Activated B cell treated with CpG ODN at 0.5 μM for 24 hours (primary cell): ENCODE measurements around the gene BTBD16. TPM values are rescaled to one million over a fixed set of nuclear protein-coding genes. Genes with fewer than 3 reads are reported as not detected.

Source experiments
- ATAC-seq: fragments of 200-7000 bp; cut with Tn5 transposase; one replicate; pipeline ENCODE4 v1.10.0; 2021; ENCODE audit warnings: low read depth, mild to moderate bottlenecking, moderate library complexity
- CTCF ChIA-PET: fragments of 350-600 bp; sonication (Branson Sonifier 250); formaldehyde crosslinking; loops from one replicate; lab custom pipeline; 2021; ENCODE audit warnings: antibody characterized with exemption; lab: Charles Lee
- POLR2A ChIA-PET: fragments of 350-600 bp; sonication (Branson Sonifier 250); formaldehyde crosslinking; loops from one replicate; lab custom pipeline; 2021; ENCODE audit warnings: antibody characterized with exemption; lab: Charles Lee
- DNase-seq: peaks from one replicate; pipeline ENCODE4 v3.0.0; 2022
- H3K27ac Mint-ChIP-seq: one replicate; pipeline ENCODE4 v1.8.0; 2020; ENCODE audit warnings: mixed read lengths
- H3K27me3 Mint-ChIP-seq: one replicate; pipeline ENCODE4 v1.8.0; 2021; ENCODE audit warnings: mixed read lengths
- H3K36me3 Mint-ChIP-seq: one replicate; pipeline ENCODE4 v1.8.0; 2021; ENCODE audit warnings: low read depth, mixed read lengths
- H3K4me1 Mint-ChIP-seq: one replicate; pipeline ENCODE4 v1.8.0; 2021; ENCODE audit warnings: mixed read lengths
- H3K4me3 Mint-ChIP-seq: one replicate; pipeline ENCODE4 v1.8.0; 2020; ENCODE audit warnings: mild to moderate bottlenecking, mixed read lengths
- H3K9me3 Mint-ChIP-seq: one replicate; pipeline ENCODE4 v1.8.0; 2020; ENCODE audit warnings: mixed read lengths
- intact Hi-C: fragments of 100-400 bp; cut with micrococcal nuclease; formaldehyde crosslinking; loops from one replicate; pipeline ENCODE4 v1.15.1; 2024
- total RNA-seq: library from RNA; stranded (reverse); gene quantifications from 2 replicates; pipeline ENCODE4 v1.2.3, GENCODE V29; 2022
- TF ChIP-seq, protein P1 (sequence below): fragments of 200-600 bp; IDR thresholded peaks from one replicate; pipeline ENCODE4 v1.8.0; 2022; ENCODE audit warnings: antibody characterized with exemption, mild to moderate bottlenecking

Gene BTBD16
- total RNA-seq, 1 donor from 2014 or later = not detected

DNA sequence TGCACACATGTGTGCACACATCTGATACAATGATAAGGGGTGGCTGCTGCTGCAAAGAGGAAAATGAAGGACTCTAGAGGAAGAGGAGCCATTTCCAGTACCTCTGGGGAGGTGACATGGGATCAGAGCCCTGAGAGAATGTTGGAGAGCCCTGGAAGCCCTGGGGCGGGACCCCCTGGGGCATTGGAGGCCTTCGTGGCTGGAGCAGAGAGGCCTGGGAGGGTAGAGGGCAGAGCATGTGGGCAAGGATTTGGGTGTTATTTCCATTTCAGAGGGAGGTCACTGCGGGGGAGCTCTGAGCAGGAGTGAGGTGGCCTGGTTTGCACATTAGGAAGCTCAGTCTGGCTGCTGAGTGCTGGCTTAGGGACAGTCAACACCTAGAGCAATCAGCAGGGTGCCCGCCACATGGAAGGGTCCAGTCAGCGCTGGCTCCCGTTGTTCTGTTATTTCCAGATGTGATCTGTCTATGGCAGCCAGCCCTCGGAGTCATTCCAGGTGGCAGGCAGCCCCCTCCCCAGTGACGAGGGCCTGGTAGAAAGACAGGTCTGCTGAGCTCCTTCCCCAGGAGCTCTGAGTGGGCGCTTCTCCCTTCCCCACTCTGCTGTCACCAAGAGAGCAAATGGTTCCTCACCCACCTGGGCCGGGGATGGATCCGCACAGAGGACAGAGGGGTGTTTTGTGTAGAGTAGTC is 24.1 kb upstream of the BTBD16 start:
- no peak for ATAC-seq
- no peak for DNase-seq
- Mint-ChIP-seq H3K36me3 (no peaks in the 10 kb centered on the region), H3K9me3 (no peaks in the 10 kb centered on the region), H3K4me1 (no peaks in the 10 kb centered on the region), H3K27me3 (no peaks in the 10 kb centered on the region), H3K27ac (no peak overlapping the region), H3K4me3 (no peak overlapping the region)
- TF ChIP-seq, protein P1, sequence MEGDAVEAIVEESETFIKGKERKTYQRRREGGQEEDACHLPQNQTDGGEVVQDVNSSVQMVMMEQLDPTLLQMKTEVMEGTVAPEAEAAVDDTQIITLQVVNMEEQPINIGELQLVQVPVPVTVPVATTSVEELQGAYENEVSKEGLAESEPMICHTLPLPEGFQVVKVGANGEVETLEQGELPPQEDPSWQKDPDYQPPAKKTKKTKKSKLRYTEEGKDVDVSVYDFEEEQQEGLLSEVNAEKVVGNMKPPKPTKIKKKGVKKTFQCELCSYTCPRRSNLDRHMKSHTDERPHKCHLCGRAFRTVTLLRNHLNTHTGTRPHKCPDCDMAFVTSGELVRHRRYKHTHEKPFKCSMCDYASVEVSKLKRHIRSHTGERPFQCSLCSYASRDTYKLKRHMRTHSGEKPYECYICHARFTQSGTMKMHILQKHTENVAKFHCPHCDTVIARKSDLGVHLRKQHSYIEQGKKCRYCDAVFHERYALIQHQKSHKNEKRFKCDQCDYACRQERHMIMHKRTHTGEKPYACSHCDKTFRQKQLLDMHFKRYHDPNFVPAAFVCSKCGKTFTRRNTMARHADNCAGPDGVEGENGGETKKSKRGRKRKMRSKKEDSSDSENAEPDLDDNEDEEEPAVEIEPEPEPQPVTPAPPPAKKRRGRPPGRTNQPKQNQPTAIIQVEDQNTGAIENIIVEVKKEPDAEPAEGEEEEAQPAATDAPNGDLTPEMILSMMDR = no peak
- intact Hi-C loops = no loop called here
- ChIA-PET POLR2A (no interaction called here), CTCF (no interaction called here)

DNA sequence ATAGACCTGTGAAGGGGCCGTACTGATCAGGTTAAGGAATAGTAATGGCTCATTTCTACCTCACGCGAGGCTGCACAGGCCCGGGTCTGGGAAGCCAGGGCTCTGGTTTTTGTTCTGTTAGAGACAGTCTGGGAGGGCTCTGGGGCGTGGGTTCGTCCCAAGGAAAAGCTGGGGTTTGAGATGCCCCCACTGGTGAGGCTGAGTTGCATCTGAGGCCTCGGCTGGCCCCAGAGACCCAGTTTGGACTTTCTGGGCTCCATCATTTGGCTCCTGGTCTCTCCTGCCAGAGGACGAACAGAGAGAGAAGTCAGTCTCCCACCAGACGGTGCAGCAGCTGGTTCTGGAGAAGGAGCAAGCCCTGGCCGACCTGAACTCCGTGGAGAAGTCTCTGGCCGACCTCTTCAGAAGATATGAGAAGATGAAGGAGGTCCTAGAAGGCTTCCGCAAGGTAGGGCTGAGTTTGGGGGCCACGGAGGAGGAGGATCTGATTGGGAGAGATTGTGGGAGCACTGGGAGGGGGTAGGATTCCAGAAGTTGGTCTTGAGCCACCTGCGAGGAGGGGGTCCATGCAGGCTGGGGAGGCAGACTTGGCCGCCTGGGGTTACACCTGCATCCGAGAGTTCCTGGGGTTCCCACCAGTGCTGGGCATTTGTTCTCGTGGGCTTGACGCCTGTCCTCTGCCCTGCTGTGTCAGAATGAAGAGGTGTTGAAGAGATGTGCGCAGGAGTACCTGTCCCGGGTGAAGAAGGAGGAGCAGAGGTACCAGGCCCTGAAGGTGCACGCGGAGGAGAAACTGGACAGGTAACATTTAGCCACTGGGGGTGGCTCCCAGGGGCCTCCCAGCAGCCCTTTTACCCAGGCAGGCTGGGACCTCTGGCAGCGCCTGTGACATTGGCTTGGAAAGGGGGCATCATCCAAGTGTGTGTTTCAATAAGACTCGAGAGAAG is 22.5 kb upstream of the BTBD16 start:
- Mint-ChIP-seq H3K9me3 (no peaks in the 10 kb centered on the region), H3K27me3 (no peaks in the 10 kb centered on the region), H3K4me1 (no peaks in the 10 kb centered on the region), H3K4me3 (no peak overlapping the region), H3K36me3 (no peaks in the 10 kb centered on the region), H3K27ac (no peak overlapping the region)
- TF ChIP-seq, protein P1 = no peak
- intact Hi-C loops = no loop called here
- CTCF ChIA-PET = no interaction called here
- ATAC-seq (no peak), DNase-seq (no peak)
- POLR2A ChIA-PET = no interaction called here

DNA sequence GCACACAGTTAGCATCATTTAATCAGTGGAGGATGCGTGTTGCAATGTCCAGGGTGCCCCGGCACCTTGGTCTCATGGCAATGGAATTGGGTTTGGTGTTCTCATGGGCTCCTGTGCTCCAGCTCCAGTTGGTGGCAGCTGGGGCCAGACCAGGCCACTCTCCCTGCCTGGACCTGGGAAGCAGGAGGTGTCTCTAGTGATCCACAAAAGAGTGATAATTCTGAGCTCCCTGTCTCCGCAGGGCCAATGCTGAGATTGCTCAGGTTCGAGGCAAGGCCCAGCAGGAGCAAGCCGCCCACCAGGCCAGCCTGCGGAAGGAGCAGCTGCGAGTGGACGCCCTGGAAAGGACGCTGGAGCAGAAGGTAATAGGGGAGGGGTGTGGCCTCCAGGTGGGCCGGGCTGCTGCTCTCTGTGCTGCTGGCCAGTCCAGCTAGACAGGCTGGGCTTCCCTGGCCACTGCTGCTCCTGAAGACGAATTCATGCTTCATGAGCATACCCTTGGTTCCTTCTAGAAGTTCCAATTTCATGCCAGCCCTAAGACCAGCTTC is 21.7 kb upstream of the BTBD16 start:
- H3K9me3 Mint-ChIP-seq = no peaks in the 10 kb centered on the region
- no peaks in the 10 kb centered on the region for H3K27me3 Mint-ChIP-seq
- DNase-seq = no peak
- POLR2A ChIA-PET = no interaction called here
- CTCF ChIA-PET = no interaction called here
- no peaks in the 10 kb centered on the region for H3K36me3 Mint-ChIP-seq
- no peak overlapping the region for H3K27ac Mint-ChIP-seq
- no peak overlapping the region for H3K4me3 Mint-ChIP-seq
- no peak for ATAC-seq
- TF ChIP-seq, protein P1 = no peak
- intact Hi-C loops = no loop called here
- no peaks in the 10 kb centered on the region for H3K4me1 Mint-ChIP-seq

DNA sequence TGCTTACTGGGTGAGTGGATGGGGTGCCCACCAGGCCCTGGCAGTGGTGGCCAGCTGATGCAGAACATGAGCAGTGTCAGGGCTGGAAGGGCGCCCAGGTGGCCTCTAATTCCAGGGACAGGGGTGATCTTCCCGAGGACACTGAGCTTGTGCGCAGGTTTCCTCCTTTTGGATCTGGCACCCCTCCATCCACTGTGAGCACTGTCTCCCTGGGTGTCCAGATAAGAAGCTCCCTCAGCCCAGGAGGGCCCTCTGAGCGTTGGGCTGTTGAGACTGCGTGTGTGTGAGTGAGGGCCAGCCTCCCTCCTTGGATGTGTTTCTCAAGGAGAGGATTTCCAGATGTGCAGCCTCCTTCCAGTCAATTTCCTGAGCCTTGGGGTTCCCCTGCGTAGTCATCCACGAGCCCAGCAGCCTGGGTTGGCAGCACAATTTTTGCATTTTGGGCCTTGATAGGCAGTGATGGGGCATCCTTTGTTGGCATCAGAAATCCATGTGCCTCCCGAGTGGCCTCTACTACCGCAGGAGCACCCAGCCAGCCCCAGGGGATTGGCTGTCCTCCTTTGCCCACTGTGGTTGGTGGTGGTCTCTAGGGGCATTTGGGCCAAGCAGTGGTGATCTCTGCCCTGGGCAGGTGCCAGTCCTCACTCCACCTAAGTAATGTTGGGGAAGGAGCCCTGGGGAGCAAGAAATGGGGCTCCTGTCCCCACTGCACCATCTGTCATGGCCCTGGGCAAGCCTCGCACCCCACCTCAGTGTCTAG is 20.9 kb upstream of the BTBD16 start:
- CTCF ChIA-PET = no interaction called here
- H3K27ac Mint-ChIP-seq = no peak overlapping the region
- H3K4me3 Mint-ChIP-seq = no peak overlapping the region
- H3K9me3 Mint-ChIP-seq = no peaks in the 10 kb centered on the region
- H3K27me3 Mint-ChIP-seq = peaks cover under 1% of the 10 kb centered on the region
- TF ChIP-seq, protein P1 = no peak
- H3K4me1 Mint-ChIP-seq = no peaks in the 10 kb centered on the region
- DNase-seq = no peak
- no peak for ATAC-seq
- POLR2A ChIA-PET = no interaction called here
- intact Hi-C loops = no loop called here
- H3K36me3 Mint-ChIP-seq = no peaks in the 10 kb centered on the region
